ENCODE results near the gene ZFP1. TPM values are rescaled to one million over a fixed set of nuclear protein-coding genes. Genes with fewer than 3 reads are reported as not detected.

The ZFP1 gene
- total and polyA plus RNA-seq, 5 donors: 3.8 to 11.2 (median 8.7) TPM

GRCh38 chr16:75160386-75160785 lies 12.1 kb downstream of the ZFP1 start:
- H3K4me3 ChIP-seq (ENCODE audit: low read length): no peak overlapping the region
- no peak overlapping the region for H3K27ac ChIP-seq (ENCODE audit: low read length)
- H3K4me1 ChIP-seq (ENCODE audit: control insufficient read depth, insufficient read depth, low read length): peaks cover 2% of the 10 kb centered on the region
- intact Hi-C loops (cut with DNase I): no loop called here
- WGBS: 100% methylated on average over 1 of the region's 1 CpG
- no peaks in the 10 kb centered on the region for H3K9me3 ChIP-seq (ENCODE audit: control insufficient read depth, low read length)
- no peak for ATAC-seq
- no peak for DNase-seq
- no peaks in the 10 kb centered on the region for H3K27me3 ChIP-seq (ENCODE audit: control insufficient read depth, insufficient read depth)

DNA sequence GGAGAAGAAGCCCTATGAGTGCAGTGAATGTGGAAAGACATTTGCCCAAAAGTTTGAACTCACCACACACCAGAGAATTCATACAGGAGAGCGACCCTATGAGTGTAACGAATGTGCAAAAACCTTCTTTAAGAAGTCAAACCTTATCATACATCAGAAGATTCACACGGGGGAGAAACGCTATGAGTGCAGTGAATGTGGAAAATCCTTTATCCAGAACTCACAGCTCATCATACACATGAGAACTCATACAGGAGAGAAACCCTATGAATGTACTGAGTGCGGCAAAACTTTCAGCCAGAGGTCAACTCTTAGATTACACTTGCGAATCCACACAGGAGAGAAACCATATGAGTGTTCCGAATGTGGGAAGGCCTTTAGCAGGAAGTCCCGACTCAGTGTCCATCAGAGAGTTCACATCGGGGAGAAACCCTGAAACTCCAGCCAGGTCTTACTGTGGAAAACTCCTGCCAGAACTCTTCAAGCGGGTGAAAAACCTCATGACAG lies 21.6 kb downstream of the ZFP1 start:
- no peak overlapping the region for H3K4me3 ChIP-seq (ENCODE audit: low read length)
- H3K27ac ChIP-seq (ENCODE audit: low read length): no peak overlapping the region
- DNase-seq (no peak), ATAC-seq (no peak)
- 99% methylated on average over 10 of the region's 10 CpGs for WGBS
- no peaks in the 10 kb centered on the region for H3K27me3 ChIP-seq (ENCODE audit: control insufficient read depth, insufficient read depth)
- intact Hi-C loops (cut with DNase I): no loop called here
- H3K4me1 ChIP-seq (ENCODE audit: control insufficient read depth, insufficient read depth, low read length): no peaks in the 10 kb centered on the region
- H3K9me3 ChIP-seq (ENCODE audit: control insufficient read depth, low read length): peaks cover 8% of the 10 kb centered on the region

- no peaks in the 10 kb centered on the region for H3K27me3 ChIP-seq (ENCODE audit: control insufficient read depth, insufficient read depth)
- no peaks in the 10 kb centered on the region for H3K4me1 ChIP-seq (ENCODE audit: control insufficient read depth, insufficient read depth, low read length)
- H3K27ac ChIP-seq (ENCODE audit: low read length): no peak overlapping the region
- WGBS: 98% methylated on average over 4 of the region's 4 CpGs
- ATAC-seq (no peak), DNase-seq (no peak)
- intact Hi-C loops (cut with DNase I): no loop called here
- H3K4me3 ChIP-seq (ENCODE audit: low read length): no peak overlapping the region
- peaks cover 13% of the 10 kb centered on the region for H3K9me3 ChIP-seq (ENCODE audit: control insufficient read depth, low read length)
These were observed 24.3 kb downstream of the ZFP1 start for GRCh38 chr16:75172578-75172977.

DNA sequence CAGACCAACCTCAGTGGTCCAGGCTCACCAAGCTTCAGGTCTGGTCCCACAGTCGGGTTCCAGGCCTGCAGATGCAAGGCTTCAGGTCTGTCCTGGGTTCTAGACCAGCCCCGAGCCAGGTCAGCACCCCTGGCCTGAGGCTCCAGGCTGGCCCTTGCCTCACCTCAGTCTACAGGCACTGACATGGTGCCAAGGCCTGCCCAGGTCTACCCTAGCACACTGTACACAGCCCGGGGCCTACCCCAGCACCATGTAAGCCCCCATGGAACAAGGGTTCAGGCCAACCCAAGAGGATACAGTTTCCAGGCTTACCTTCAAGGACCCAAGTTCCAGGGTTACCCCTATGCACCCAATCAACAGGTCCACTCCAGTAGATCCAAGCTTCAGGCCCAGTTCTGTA lies 26.8 kb downstream of the ZFP1 start:
- intact Hi-C loops (cut with DNase I): no loop called here
- Histone ChIP-seq H3K4me1 (ENCODE audit: control insufficient read depth, insufficient read depth, low read length) (no peaks in the 10 kb centered on the region), H3K27me3 (ENCODE audit: control insufficient read depth, insufficient read depth) (no peaks in the 10 kb centered on the region), H3K9me3 (ENCODE audit: control insufficient read depth, low read length) (peaks cover 6% of the 10 kb centered on the region), H3K4me3 (ENCODE audit: low read length) (no peak overlapping the region), H3K27ac (ENCODE audit: low read length) (no peak overlapping the region)
- DNase-seq: no peak
- 98% methylated on average over 3 of the region's 3 CpGs for WGBS
- ATAC-seq: no peak

- no peaks in the 10 kb centered on the region for H3K27me3 ChIP-seq (ENCODE audit: control insufficient read depth, insufficient read depth)
- peaks cover 5% of the 10 kb centered on the region for H3K9me3 ChIP-seq (ENCODE audit: control insufficient read depth, low read length)
- DNase-seq: no peak
- H3K4me3 ChIP-seq (ENCODE audit: low read length): no peak overlapping the region
- ATAC-seq: no peak
- no peak overlapping the region for H3K27ac ChIP-seq (ENCODE audit: low read length)
- 95% methylated on average over 2 of the region's 2 CpGs for WGBS
- no peaks in the 10 kb centered on the region for H3K4me1 ChIP-seq (ENCODE audit: control insufficient read depth, insufficient read depth, low read length)
- intact Hi-C loops (cut with DNase I): no loop called here
These were observed 28.6 kb downstream of the ZFP1 start for GRCh38 chr16:75176926-75177325.

GRCh38 chr16:75179208-75179607 lies 30.9 kb downstream of the ZFP1 start:
- Histone ChIP-seq H3K27me3 (ENCODE audit: control insufficient read depth, insufficient read depth) (no peaks in the 10 kb centered on the region), H3K9me3 (ENCODE audit: control insufficient read depth, low read length) (peaks cover 5% of the 10 kb centered on the region), H3K27ac (ENCODE audit: low read length) (no peak overlapping the region), H3K4me3 (ENCODE audit: low read length) (no peak overlapping the region), H3K4me1 (ENCODE audit: control insufficient read depth, insufficient read depth, low read length) (no peaks in the 10 kb centered on the region)
- ATAC-seq (no peak), DNase-seq (no peak)
- intact Hi-C loops (cut with DNase I): no loop called here
- WGBS: 93% methylated on average over 6 of the region's 6 CpGs

GRCh38 chr16:75181630-75182029 lies 33.3 kb downstream of the ZFP1 start:
- WGBS: 31% methylated on average over 3 of the region's 3 CpGs
- no peak for ATAC-seq

GRCh38 chr16:75188832-75189477 lies 40.6 kb downstream of the ZFP1 start:
- 87% methylated on average over 14 of the region's 14 CpGs for WGBS
- DNase-seq: no peak
- ATAC-seq: no peak
- Histone ChIP-seq H3K4me1 (ENCODE audit: control insufficient read depth, insufficient read depth, low read length) (no peaks in the 10 kb centered on the region), H3K27me3 (ENCODE audit: control insufficient read depth, insufficient read depth) (no peaks in the 10 kb centered on the region), H3K4me3 (ENCODE audit: low read length) (no peak overlapping the region), H3K9me3 (ENCODE audit: control insufficient read depth, low read length) (no peaks in the 10 kb centered on the region), H3K27ac (ENCODE audit: low read length) (no peak overlapping the region)
- intact Hi-C loops (cut with DNase I): no loop called here

More at GRCh38 chr16:75181630-75182029, 33.3 kb downstream of the ZFP1 start:
- Histone ChIP-seq H3K27me3 (ENCODE audit: control insufficient read depth, insufficient read depth) (no peaks in the 10 kb centered on the region), H3K27ac (ENCODE audit: low read length) (no peak overlapping the region), H3K4me1 (ENCODE audit: control insufficient read depth, insufficient read depth, low read length) (no peaks in the 10 kb centered on the region), H3K9me3 (ENCODE audit: control insufficient read depth, low read length) (peaks cover 2% of the 10 kb centered on the region), H3K4me3 (ENCODE audit: low read length) (no peak overlapping the region)
- intact Hi-C loops (cut with DNase I): no loop called here
- DNase-seq: no peak

GRCh38 chr16:75189638-75190245 lies 41.4 kb downstream of the ZFP1 start:
- Histone ChIP-seq H3K4me1 (ENCODE audit: control insufficient read depth, insufficient read depth, low read length) (no peaks in the 10 kb centered on the region), H3K9me3 (ENCODE audit: control insufficient read depth, low read length) (no peaks in the 10 kb centered on the region), H3K4me3 (ENCODE audit: low read length) (no peak overlapping the region), H3K27ac (ENCODE audit: low read length) (no peak overlapping the region), H3K27me3 (ENCODE audit: control insufficient read depth, insufficient read depth) (no peaks in the 10 kb centered on the region)
- no peak for ATAC-seq
- intact Hi-C loops (cut with DNase I): no loop called here
- DNase-seq: no peak
- WGBS: 78% methylated on average over 8 of the region's 8 CpGs

DNA sequence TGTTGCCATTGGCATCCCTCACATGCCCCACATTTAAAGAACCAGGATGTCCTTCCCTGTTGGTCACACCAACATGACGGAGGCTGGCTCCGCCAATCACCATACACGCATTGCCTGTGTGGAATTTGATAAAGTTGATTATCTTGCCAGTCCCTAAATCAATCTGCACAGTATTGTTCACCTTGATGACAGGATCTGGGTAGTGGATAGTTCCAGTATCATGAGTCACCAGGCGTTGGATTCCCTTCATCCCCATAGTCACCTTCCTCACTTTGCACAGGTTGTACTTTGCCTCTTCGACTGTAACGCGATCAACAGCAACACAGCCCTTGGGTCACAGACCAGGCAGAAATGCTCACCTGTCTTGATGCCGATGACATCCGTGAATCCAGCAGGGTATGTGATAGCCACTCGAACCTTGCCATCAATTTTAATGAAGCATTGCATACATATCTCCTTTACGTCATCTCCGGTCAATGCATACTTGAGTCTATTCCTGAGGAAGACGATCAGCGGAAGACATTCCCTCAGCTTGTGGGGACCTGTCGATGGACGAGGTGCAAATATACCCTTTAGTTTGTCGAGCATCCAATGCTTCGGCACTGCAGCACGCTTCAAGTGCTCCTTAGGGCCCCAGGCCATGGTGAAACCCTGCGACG lies 44.4 kb downstream of the ZFP1 start:
- Histone ChIP-seq H3K4me1 (ENCODE audit: control insufficient read depth, insufficient read depth, low read length) (no peaks in the 10 kb centered on the region), H3K4me3 (ENCODE audit: low read length) (no peak overlapping the region), H3K27ac (ENCODE audit: low read length) (no peak overlapping the region), H3K9me3 (ENCODE audit: control insufficient read depth, low read length) (no peaks in the 10 kb centered on the region), H3K27me3 (ENCODE audit: control insufficient read depth, insufficient read depth) (no peaks in the 10 kb centered on the region)
- DNase-seq: no peak
- WGBS: 91% methylated on average over 21 of the region's 21 CpGs
- intact Hi-C loops (cut with DNase I): no loop called here
- ATAC-seq: no peak

DNA sequence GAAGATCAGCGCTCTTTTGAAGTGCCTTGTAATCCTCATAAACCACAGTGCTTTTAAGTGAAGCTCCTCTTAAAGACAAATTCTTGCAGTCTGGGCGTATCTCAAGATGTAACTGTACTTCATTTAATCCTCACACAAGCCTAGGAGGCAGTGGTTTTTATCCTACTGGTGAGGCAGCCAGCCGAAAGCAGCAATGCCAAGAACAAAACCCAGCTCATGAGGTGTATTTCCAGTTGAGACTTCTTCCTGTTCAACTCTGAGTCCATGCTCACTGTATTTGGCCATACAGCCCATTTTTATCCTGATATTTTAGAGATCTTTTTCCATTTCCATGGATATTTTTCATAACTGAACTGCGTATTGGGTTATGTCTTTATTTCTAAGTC lies 44.9 kb downstream of the ZFP1 start:
- no peak overlapping the region for H3K4me3 ChIP-seq (ENCODE audit: low read length)
- H3K27ac ChIP-seq (ENCODE audit: low read length): no peak overlapping the region
- no peaks in the 10 kb centered on the region for H3K9me3 ChIP-seq (ENCODE audit: control insufficient read depth, low read length)
- WGBS: 93% methylated on average over 4 of the region's 4 CpGs
- H3K27me3 ChIP-seq (ENCODE audit: control insufficient read depth, insufficient read depth): no peaks in the 10 kb centered on the region
- DNase-seq (no peak), ATAC-seq (no peak)
- intact Hi-C loops (cut with DNase I): no loop called here
- H3K4me1 ChIP-seq (ENCODE audit: control insufficient read depth, insufficient read depth, low read length): no peaks in the 10 kb centered on the region

Data from right cardiac atrium (tissue), 5 donors.